H9 (cell line): ENCODE results near the gene BHLHE41. TPM values are rescaled to one million over a fixed set of nuclear protein-coding genes. Genes with fewer than 3 reads are reported as not detected.

Experiments used
- DNase-seq: peaks from one replicate; pipeline ENCODE4 v3.0.0-alpha.2; 2017
- H2AFZ ChIP-seq: one replicate; pipeline ENCODE4 v1.6.1; 2013; ENCODE audit warnings: mild to moderate bottlenecking, low read length, control low read depth, moderate library complexity
- H2AK5ac ChIP-seq: 2 replicates; pipeline ENCODE4 v1.6.1; 2013; ENCODE audit warnings: low read length, control low read depth, mixed read lengths; ENCODE audit not compliant: insufficient read length
- H2BK120ac ChIP-seq: one replicate; pipeline ENCODE4 v1.6.1; 2013; ENCODE audit warnings: low read depth, mild to moderate bottlenecking, low read length, control low read depth, inconsistent platforms; ENCODE audit not compliant: poor library complexity, severe bottlenecking
- H2BK12ac ChIP-seq: 2 replicates; pipeline ENCODE4 v1.6.1; 2013; ENCODE audit warnings: low read length, control low read depth, mixed read lengths, low read depth; ENCODE audit not compliant: insufficient read length
- H2BK15ac ChIP-seq: 2 replicates; pipeline ENCODE4 v1.6.1; 2013; ENCODE audit warnings: low read depth, low read length, control low read depth
- H2BK20ac ChIP-seq: one replicate; pipeline ENCODE4 v1.6.1; 2013; ENCODE audit warnings: low read depth, mild to moderate bottlenecking, low read length, control low read depth, inconsistent platforms; ENCODE audit not compliant: poor library complexity, severe bottlenecking
- H2BK5ac ChIP-seq: 2 replicates; pipeline ENCODE4 v1.6.1; 2013; ENCODE audit warnings: low read length, control low read depth, mixed read lengths; ENCODE audit not compliant: insufficient read length
- H3K14ac ChIP-seq: 2 replicates; pipeline ENCODE4 v1.6.1; 2013; ENCODE audit warnings: low read length, control low read depth; ENCODE audit not compliant: insufficient read depth
- H3K18ac ChIP-seq: 2 replicates; pipeline ENCODE4 v1.6.1; 2013; ENCODE audit warnings: low read depth, mild to moderate bottlenecking, mixed read lengths, low read length, control low read depth; ENCODE audit not compliant: insufficient read length
- H3K23ac ChIP-seq: 2 replicates; pipeline ENCODE4 v1.6.1; 2013; ENCODE audit warnings: low read length, control low read depth, mixed read lengths, low read depth; ENCODE audit not compliant: insufficient read length
- H3K23me2 ChIP-seq: 2 replicates; pipeline ENCODE4 v1.6.1; 2013; ENCODE audit warnings: low read depth, mild to moderate bottlenecking, mixed read lengths, low read length, control low read depth; ENCODE audit not compliant: insufficient read length, poor library complexity, severe bottlenecking
- H3K27ac ChIP-seq: 2 replicates; pipeline ENCODE4 v1.5.1; 2013; ENCODE audit warnings: low read length, control low read depth, mixed read lengths, low read depth; ENCODE audit not compliant: insufficient read length
- H3K27me3 ChIP-seq: 2 replicates; pipeline ENCODE4 v1.6.1; 2013; ENCODE audit warnings: low read length, control low read depth, inconsistent platforms; ENCODE audit not compliant: insufficient read depth
- H3K4ac ChIP-seq: 2 replicates; pipeline ENCODE4 v1.6.1; 2013; ENCODE audit warnings: low read depth, mild to moderate bottlenecking, control low read depth, inconsistent platforms, low read length, moderate library complexity
- H3K4me1 ChIP-seq: 2 replicates; pipeline ENCODE4 v1.6.1; 2013; ENCODE audit warnings: low read length, control low read depth, inconsistent platforms; ENCODE audit not compliant: insufficient read depth
- H3K4me2 ChIP-seq: 2 replicates; pipeline ENCODE4 v1.6.1; 2013; ENCODE audit warnings: low read length, control low read depth, mixed read lengths; ENCODE audit not compliant: insufficient read length, insufficient read depth
- H3K56ac ChIP-seq: 2 replicates; pipeline ENCODE4 v1.6.1; 2013; ENCODE audit warnings: low read depth, mild to moderate bottlenecking, mixed read lengths, low read length, control low read depth; ENCODE audit not compliant: insufficient read length
- H3K79me1 ChIP-seq: 2 replicates; pipeline ENCODE4 v1.6.1; 2013; ENCODE audit warnings: low read depth, mild to moderate bottlenecking, moderate library complexity, low read length, control low read depth, inconsistent platforms; ENCODE audit not compliant: insufficient read depth, poor library complexity, severe bottlenecking
- H3K79me2 ChIP-seq: 2 replicates; pipeline ENCODE4 v1.6.1; 2013; ENCODE audit warnings: low read length, control low read depth, inconsistent platforms; ENCODE audit not compliant: insufficient read depth
- H3K9ac ChIP-seq: 2 replicates; pipeline ENCODE4 v1.6.1; 2013; ENCODE audit warnings: low read length, control low read depth, mixed read lengths; ENCODE audit not compliant: insufficient read length; ENCODE audit errors: extremely low read depth
- H3K9me3 ChIP-seq: one replicate; pipeline ENCODE4 v1.6.1; 2013; ENCODE audit warnings: low read depth, low read length, inconsistent platforms; ENCODE audit not compliant: control insufficient read depth
- H3T11ph ChIP-seq: one replicate; pipeline ENCODE4 v1.6.1; 2013; ENCODE audit warnings: mild to moderate bottlenecking, low read length, control low read depth, inconsistent platforms
- H4K20me1 ChIP-seq: one replicate; pipeline ENCODE4 v1.6.1; 2013; ENCODE audit not compliant: control insufficient read depth, insufficient read length, insufficient read depth
- H4K5ac ChIP-seq: 2 replicates; pipeline ENCODE4 v1.6.1; 2013; ENCODE audit warnings: low read depth, mild to moderate bottlenecking, mixed read lengths, low read length, control low read depth; ENCODE audit not compliant: insufficient read length
- H4K8ac ChIP-seq: replicated peaks from 2 replicates; pipeline ENCODE4 v1.6.1; 2013; ENCODE audit warnings: low read length, control low read depth, mixed read lengths, low read depth; ENCODE audit not compliant: insufficient read length
- H4K91ac ChIP-seq: 2 replicates; pipeline ENCODE4 v1.6.1; 2013; ENCODE audit warnings: low read depth, mild to moderate bottlenecking, moderate library complexity, mixed read lengths, low read length, control low read depth; ENCODE audit not compliant: insufficient read length
- H3K27ac Mint-ChIP-seq, 3 experiments: 2 replicates in 2 of 3; 3 replicates in 1 of 3; pipeline ENCODE4 v1.8.0; 2020 to 2021; ENCODE audit warnings: mixed read lengths in 3 of 3, mild to moderate bottlenecking in 1 of 3, moderate library complexity in 1 of 3
- H3K27me3 Mint-ChIP-seq: 2 replicates; pipeline ENCODE4 v1.8.0; 2021; ENCODE audit warnings: low read depth, mild to moderate bottlenecking, moderate library complexity, mixed read lengths
- H3K36me3 Mint-ChIP-seq, 3 experiments: 2 replicates in 2 of 3; 3 replicates in 1 of 3; pipeline ENCODE4 v1.8.0; 2020 to 2021; ENCODE audit warnings: low read depth in 3 of 3, mixed read lengths in 3 of 3; ENCODE audit not compliant: insufficient read depth in 1 of 3
- H3K4me1 Mint-ChIP-seq, 2 experiments: 2 replicates each; pipeline ENCODE4 v1.8.0; 2020; ENCODE audit warnings: mixed read lengths in 2 of 2
- H3K4me3 Mint-ChIP-seq, 2 experiments: 2 replicates in 1 of 2; 3 replicates in 1 of 2; pipeline ENCODE4 v1.8.0; 2020 to 2021; ENCODE audit warnings: mild to moderate bottlenecking in 2 of 2, mixed read lengths in 2 of 2, moderate library complexity in 1 of 2
- H3K9me3 Mint-ChIP-seq, 2 experiments: 2 replicates in 1 of 2; 3 replicates in 1 of 2; pipeline ENCODE4 v1.8.0; 2020; ENCODE audit warnings: mild to moderate bottlenecking in 2 of 2, mixed read lengths in 2 of 2, moderate library complexity in 1 of 2
- WGBS: extraction: QIAGEN DNeasy Blood & Tissue Kit; methylation state at CpG from one replicate; pipeline ENCODE4 v1.1.7; 2013; ENCODE audit warnings: missing lambda C conversion rate, low lambda C conversion rate, mixed read lengths; ENCODE audit not compliant: insufficient read length; ENCODE audit errors: extremely low coverage; 5-methylcytosine and 5-hydroxymethylcytosine counted together
- total RNA-seq: library from RNA; stranded (reverse); gene quantifications from 2 replicates; pipeline ENCODE4 v1.2.1, GENCODE V29; 2021
- TF ChIP-seq, protein P1 (sequence below): fragments of 200-600 bp; sonication (generic); conservative IDR thresholded peaks from 3 replicates; pipeline ENCODE4 v1.8.0; 2021; ENCODE audit warnings: antibody characterized with exemption, mild to moderate bottlenecking

BHLHE41 gene
- total RNA-seq, 1 experiment from 2014 or later, result 0.33 TPM

DNA sequence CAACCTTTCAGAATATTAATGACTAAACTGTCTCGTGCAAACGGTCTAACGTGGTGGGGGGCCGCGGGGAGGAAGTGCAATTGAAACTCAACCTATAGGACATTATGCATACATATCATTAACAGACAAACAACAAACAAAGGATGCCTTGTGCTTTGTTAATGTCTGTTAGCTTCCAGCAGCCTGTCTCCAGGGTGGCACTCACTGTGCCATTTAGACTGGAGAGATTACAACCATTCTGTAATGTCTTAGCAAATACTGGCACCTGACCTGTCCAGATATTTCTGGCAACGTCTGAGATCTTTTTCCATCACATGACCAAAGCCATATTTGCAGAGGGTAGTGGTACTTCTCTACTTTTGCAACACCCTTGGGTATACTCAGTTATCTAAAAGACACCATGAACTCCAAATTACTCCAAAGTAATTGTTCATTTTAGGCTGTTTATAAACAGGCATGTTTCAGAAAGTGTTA, 11.6 kb downstream of the BHLHE41 start:
- peaks cover 4% of the 10 kb centered on the region; the same call in 1 of the 2 replicates for H3K4me1 ChIP-seq
- no peak overlapping the region for H2BK12ac ChIP-seq
- H4K5ac ChIP-seq, result no peak overlapping the region
- WGBS, result no CpG with 5 or more reads among the region's 6 CpGs
- H2BK20ac ChIP-seq, result no peak overlapping the region
- peak overlapping the region; percentile 33 for H3K4me2 ChIP-seq
- no peak overlapping the region for H2AK5ac ChIP-seq
- no peak overlapping the region for H4K8ac ChIP-seq
- no peak overlapping the region for H3T11ph ChIP-seq
- Mint-ChIP-seq H3K27me3 (peaks cover 69% of the 10 kb centered on the region), H3K4me1 (peaks cover 48 to 58% of the 10 kb centered on the region in 2 experiments), H3K36me3 (no peaks in the 10 kb centered on the region; a peak in 1 of 7 replicates), H3K4me3 (peak overlapping the region; percentile 69 to 87), H3K9me3 (no peaks in the 10 kb centered on the region), H3K27ac (peak overlapping the region in 2 of 3 experiments; percentile 56 to 91; a peak in 4 of 7 replicates)
- H4K20me1 ChIP-seq, result no peaks in the 10 kb centered on the region
- no peak overlapping the region for H3K14ac ChIP-seq
- no peak overlapping the region for H3K18ac ChIP-seq
- H3K9me3 ChIP-seq, result no peaks in the 10 kb centered on the region
- H3K56ac ChIP-seq, result no peak overlapping the region
- H2BK120ac ChIP-seq, result no peak overlapping the region
- peaks cover 6% of the 10 kb centered on the region; the same call in 1 of the 2 replicates for H3K27me3 ChIP-seq
- no peaks in the 10 kb centered on the region for H3K79me2 ChIP-seq
- H3K4ac ChIP-seq, result no peak overlapping the region
- no peak overlapping the region for H4K91ac ChIP-seq
- DNase-seq, result no peak
- H3K9ac ChIP-seq, result no peak overlapping the region
- H3K23ac ChIP-seq, result no peak overlapping the region
- H2BK15ac ChIP-seq, result no peak overlapping the region
- H2BK5ac ChIP-seq, result no peak overlapping the region
- no peak overlapping the region for H3K27ac ChIP-seq
- TF ChIP-seq, protein P1, sequence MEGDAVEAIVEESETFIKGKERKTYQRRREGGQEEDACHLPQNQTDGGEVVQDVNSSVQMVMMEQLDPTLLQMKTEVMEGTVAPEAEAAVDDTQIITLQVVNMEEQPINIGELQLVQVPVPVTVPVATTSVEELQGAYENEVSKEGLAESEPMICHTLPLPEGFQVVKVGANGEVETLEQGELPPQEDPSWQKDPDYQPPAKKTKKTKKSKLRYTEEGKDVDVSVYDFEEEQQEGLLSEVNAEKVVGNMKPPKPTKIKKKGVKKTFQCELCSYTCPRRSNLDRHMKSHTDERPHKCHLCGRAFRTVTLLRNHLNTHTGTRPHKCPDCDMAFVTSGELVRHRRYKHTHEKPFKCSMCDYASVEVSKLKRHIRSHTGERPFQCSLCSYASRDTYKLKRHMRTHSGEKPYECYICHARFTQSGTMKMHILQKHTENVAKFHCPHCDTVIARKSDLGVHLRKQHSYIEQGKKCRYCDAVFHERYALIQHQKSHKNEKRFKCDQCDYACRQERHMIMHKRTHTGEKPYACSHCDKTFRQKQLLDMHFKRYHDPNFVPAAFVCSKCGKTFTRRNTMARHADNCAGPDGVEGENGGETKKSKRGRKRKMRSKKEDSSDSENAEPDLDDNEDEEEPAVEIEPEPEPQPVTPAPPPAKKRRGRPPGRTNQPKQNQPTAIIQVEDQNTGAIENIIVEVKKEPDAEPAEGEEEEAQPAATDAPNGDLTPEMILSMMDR, result no peak
- no peak overlapping the region for H2AFZ ChIP-seq
- H3K79me1 ChIP-seq, result no peaks in the 10 kb centered on the region
- H3K23me2 ChIP-seq, result peaks cover 7% of the 10 kb centered on the region
